Activated B cell treated with CpG ODN at 0.5 μM for 24 hours (primary cell): ENCODE measurements around the gene TNFRSF14. TPM values are rescaled to one million over a fixed set of nuclear protein-coding genes. Genes with fewer than 3 reads are reported as not detected.
A peak's percentile ranks its signal among the peaks of the same experiment; 100 is the strongest.

Experiments used
- ATAC-seq: fragments of 200-7000 bp; cut with Tn5 transposase; one replicate; pipeline ENCODE4 v1.10.0; 2021; ENCODE audit warnings: low read depth, mild to moderate bottlenecking, moderate library complexity
- CTCF ChIA-PET: fragments of 350-600 bp; sonication (Branson Sonifier 250); formaldehyde crosslinking; loops from one replicate; lab custom pipeline; 2021; ENCODE audit warnings: antibody characterized with exemption; lab: Charles Lee
- POLR2A ChIA-PET: fragments of 350-600 bp; sonication (Branson Sonifier 250); formaldehyde crosslinking; loops from one replicate; lab custom pipeline; 2021; ENCODE audit warnings: antibody characterized with exemption; lab: Charles Lee
- DNase-seq: peaks from one replicate; pipeline ENCODE4 v3.0.0; 2022
- H3K27ac Mint-ChIP-seq: one replicate; pipeline ENCODE4 v1.8.0; 2020; ENCODE audit warnings: mixed read lengths
- H3K27me3 Mint-ChIP-seq: one replicate; pipeline ENCODE4 v1.8.0; 2021; ENCODE audit warnings: mixed read lengths
- H3K36me3 Mint-ChIP-seq: one replicate; pipeline ENCODE4 v1.8.0; 2021; ENCODE audit warnings: low read depth, mixed read lengths
- H3K4me1 Mint-ChIP-seq: one replicate; pipeline ENCODE4 v1.8.0; 2021; ENCODE audit warnings: mixed read lengths
- H3K4me3 Mint-ChIP-seq: one replicate; pipeline ENCODE4 v1.8.0; 2020; ENCODE audit warnings: mild to moderate bottlenecking, mixed read lengths
- H3K9me3 Mint-ChIP-seq: one replicate; pipeline ENCODE4 v1.8.0; 2020; ENCODE audit warnings: mixed read lengths
- intact Hi-C: fragments of 100-400 bp; cut with micrococcal nuclease; formaldehyde crosslinking; loops from one replicate; pipeline ENCODE4 v1.15.1; 2024
- total RNA-seq: library from RNA; stranded (reverse); gene quantifications from 2 replicates; pipeline ENCODE4 v1.2.3, GENCODE V29; 2022
- TF ChIP-seq, protein P1 (sequence below): fragments of 200-600 bp; IDR thresholded peaks from one replicate; pipeline ENCODE4 v1.8.0; 2022; ENCODE audit warnings: antibody characterized with exemption, mild to moderate bottlenecking

Gene TNFRSF14
- total RNA-seq, 1 donor from 2014 or later, result 148 TPM

DNA sequence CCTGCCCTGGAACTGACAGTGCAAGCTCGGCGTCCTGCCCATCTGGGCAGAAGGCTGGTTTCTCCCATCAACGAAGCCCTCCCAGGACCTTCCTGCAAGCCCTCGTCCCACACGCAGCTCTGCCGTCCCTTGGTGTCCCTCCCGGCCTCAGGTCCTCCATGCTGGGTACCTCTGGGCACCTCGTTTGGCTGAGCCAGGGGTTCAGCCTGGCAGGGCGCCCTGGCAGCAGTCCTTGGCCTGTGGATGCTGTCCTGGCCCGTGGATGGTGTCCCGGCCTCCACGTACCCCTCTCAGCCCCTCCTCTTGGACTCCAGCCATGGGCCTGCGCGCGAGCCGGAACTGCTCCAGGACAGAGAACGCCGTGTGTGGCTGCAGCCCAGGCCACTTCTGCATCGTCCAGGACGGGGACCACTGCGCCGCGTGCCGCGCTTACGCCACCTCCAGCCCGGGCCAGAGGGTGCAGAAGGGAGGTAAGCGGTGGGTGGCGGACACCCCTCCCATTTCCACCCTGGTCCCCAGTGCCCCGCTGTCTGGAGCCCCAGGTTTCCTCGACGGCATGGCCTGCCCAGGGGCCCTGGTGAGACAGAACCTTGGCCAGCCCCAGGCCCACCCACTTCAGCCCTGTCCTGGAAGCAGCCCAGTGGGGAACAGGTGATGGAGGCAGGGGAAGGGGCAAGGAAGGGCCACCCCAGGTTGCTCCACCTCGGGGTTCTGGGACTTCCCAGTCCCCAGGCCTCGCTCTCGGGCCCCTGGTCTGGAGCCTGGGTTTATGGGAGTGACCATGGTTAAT lies 3.5 kb downstream of the TNFRSF14 start:
- no peak for ATAC-seq
- Mint-ChIP-seq H3K36me3 (peaks cover 45% of the 10 kb centered on the region), H3K9me3 (no peaks in the 10 kb centered on the region), H3K27ac (no peak overlapping the region), H3K4me1 (peaks cover 38% of the 10 kb centered on the region), H3K4me3 (no peak overlapping the region), H3K27me3 (no peaks in the 10 kb centered on the region)
- TF ChIP-seq, protein P1, sequence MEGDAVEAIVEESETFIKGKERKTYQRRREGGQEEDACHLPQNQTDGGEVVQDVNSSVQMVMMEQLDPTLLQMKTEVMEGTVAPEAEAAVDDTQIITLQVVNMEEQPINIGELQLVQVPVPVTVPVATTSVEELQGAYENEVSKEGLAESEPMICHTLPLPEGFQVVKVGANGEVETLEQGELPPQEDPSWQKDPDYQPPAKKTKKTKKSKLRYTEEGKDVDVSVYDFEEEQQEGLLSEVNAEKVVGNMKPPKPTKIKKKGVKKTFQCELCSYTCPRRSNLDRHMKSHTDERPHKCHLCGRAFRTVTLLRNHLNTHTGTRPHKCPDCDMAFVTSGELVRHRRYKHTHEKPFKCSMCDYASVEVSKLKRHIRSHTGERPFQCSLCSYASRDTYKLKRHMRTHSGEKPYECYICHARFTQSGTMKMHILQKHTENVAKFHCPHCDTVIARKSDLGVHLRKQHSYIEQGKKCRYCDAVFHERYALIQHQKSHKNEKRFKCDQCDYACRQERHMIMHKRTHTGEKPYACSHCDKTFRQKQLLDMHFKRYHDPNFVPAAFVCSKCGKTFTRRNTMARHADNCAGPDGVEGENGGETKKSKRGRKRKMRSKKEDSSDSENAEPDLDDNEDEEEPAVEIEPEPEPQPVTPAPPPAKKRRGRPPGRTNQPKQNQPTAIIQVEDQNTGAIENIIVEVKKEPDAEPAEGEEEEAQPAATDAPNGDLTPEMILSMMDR, result no peak
- no peak for DNase-seq
- intact Hi-C loops, result no loop called here
- CTCF ChIA-PET, result interaction anchor here (2.2 kb wide), 1 partner anchor 25 kb away, joined by 11 read pairs; no protein-coding TSS in a partner anchor
- POLR2A ChIA-PET, result interaction anchor here (0.5 to 5.6 kb wide), 5 partner anchors 12 to 364 kb away, joined by 3 to 224 read pairs (median 4); partner anchors contain the start of gene PRXL2B

DNA sequence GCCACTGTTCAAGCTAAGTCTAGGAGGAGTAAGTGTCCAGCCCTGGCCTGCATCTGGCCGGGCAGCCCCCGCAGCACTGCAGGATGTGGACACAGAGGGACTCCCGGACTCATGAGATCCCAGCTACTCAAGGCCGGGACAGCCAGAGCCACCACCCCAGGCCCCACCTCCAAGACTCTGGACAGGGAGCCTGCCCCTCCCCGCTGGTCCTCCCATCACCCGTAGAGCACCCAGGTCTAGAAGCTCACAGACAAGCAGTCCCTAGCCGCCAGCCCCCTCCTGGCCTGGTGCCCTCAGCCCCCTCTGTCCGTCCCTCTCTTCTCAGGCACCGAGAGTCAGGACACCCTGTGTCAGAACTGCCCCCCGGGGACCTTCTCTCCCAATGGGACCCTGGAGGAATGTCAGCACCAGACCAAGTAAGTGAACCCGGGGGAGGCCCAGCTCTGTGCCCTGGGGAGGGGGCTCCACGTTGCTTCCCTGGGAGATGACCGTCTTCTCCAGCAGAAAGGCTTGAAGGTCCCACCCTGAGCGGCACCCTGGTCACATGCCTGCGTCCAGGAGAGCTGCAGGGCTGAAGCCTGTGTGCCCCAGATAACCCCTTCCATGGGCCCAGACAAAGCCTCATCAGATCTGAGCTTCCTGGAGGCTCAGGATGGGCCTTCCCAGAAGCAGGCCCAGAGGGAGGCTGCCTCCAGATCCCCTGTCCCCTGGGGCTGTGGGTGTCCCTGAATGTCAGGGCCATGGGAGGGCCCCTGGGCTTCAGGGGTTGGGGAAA lies 4.3 kb downstream of the TNFRSF14 start:
- no peak for DNase-seq
- ChIA-PET POLR2A (interaction anchor here (0.5 to 2.4 kb wide), 4 partner anchors 13 to 364 kb away, joined by 4 to 23 read pairs (median 4); no protein-coding TSS in a partner anchor), CTCF (interaction anchor here (1.4 to 2.2 kb wide), 2 partner anchors 25 to 32 kb away, joined by 3 to 11 read pairs; no protein-coding TSS in a partner anchor)
- peaks cover 45% of the 10 kb centered on the region for H3K36me3 Mint-ChIP-seq
- H3K9me3 Mint-ChIP-seq, result no peaks in the 10 kb centered on the region
- intact Hi-C loops, result no loop called here
- no peak overlapping the region for H3K27ac Mint-ChIP-seq
- peaks cover 31% of the 10 kb centered on the region for H3K4me1 Mint-ChIP-seq
- no peak for ATAC-seq
- H3K4me3 Mint-ChIP-seq, result no peak overlapping the region
- H3K27me3 Mint-ChIP-seq, result no peaks in the 10 kb centered on the region
- TF ChIP-seq, protein P1, result no peak

DNA sequence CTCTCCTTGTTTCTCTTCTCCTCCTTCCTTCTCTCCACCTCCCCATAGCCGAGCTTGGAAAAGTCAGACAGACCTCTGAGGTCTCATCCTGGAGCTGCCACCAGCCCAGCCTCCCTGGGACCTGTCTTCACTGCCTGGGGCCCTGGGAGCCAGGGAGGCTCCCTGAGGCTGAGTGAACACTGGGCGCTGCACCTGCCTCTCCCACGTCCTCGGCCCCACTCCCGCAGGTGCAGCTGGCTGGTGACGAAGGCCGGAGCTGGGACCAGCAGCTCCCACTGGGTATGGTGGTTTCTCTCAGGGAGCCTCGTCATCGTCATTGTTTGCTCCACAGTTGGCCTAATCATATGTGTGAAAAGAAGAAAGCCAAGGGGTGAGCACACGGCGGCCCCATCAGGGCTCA lies 5.3 kb downstream of the TNFRSF14 start:
- no peaks in the 10 kb centered on the region for H3K27me3 Mint-ChIP-seq
- no peaks in the 10 kb centered on the region for H3K9me3 Mint-ChIP-seq
- peak overlapping the region; percentile 13 for H3K27ac Mint-ChIP-seq
- H3K36me3 Mint-ChIP-seq, result peaks cover 40% of the 10 kb centered on the region
- POLR2A ChIA-PET, result interaction anchor here (1.0 to 2.4 kb wide), 6 partner anchors 13 to 24 kb away, joined by 4 to 23 read pairs (median 5); no protein-coding TSS in a partner anchor
- H3K4me1 Mint-ChIP-seq, result peaks cover 23% of the 10 kb centered on the region
- no peak for DNase-seq
- CTCF ChIA-PET, result interaction anchor here (0.6 to 2.2 kb wide), 7 partner anchors 14 to 95 kb away, joined by 3 to 11 read pairs (median 3); no protein-coding TSS in a partner anchor
- no peak for ATAC-seq
- intact Hi-C loops, result no loop called here
- H3K4me3 Mint-ChIP-seq, result no peak overlapping the region
- TF ChIP-seq, protein P1, result no peak

DNA sequence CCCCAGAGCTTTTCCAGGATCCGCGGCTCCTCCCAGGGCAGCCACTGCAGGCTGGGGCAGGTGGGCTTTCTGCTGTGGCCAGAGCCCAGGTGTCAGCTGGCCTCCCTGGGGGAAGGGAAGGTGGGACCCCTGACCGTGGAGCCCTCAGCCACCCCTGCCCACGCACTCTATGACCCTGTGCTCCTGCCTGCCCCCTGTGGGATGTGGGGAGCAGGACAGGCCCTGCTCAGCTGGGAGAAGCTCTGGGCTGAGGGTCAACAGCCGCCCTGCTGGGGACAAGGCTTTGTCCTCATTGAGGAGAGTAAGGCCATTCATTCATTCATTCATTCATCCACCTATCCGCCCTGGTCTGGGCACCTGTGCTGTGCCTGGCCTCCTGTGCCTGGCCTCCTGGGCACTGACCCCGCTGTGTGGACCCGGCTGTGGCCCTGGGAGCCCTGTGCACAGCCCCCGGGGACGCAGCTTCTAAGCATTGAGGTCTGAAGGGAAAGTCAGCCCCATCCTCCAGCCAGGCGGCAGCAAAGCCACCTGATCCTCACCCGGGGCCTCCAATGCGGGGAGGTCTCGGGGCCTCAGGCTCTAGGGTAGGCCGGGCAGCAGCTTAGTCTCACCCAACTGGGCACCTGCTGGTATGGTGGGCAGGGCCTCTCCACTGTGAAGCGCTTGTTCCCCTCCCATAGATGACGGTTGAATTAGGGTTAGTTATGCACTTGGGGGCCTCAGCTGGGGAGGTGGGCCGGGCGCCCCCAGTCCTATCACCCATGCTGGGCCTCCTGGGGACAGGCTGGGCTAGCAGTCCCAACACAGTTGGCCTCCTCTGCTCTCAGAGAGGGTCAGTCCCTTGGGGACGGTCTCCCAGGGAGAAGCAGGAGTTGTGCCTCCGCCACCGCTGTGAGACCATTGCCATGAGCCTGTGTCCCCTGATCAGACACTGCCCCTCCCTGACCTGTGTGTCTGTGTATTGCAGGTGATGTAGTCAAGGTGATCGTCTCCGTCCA lies 6.0 kb downstream of the TNFRSF14 start:
- TF ChIP-seq, protein P1, result no peak
- no peak for DNase-seq
- Mint-ChIP-seq H3K36me3 (peaks cover 37% of the 10 kb centered on the region), H3K9me3 (no peaks in the 10 kb centered on the region), H3K4me1 (peaks cover 18% of the 10 kb centered on the region), H3K4me3 (no peak overlapping the region), H3K27ac (no peak overlapping the region), H3K27me3 (no peaks in the 10 kb centered on the region)
- ATAC-seq, result peak; percentile 64
- CTCF ChIA-PET, result interaction anchor here (0.6 to 2.2 kb wide), 7 partner anchors 15 to 96 kb away, joined by 3 to 11 read pairs (median 3); no protein-coding TSS in a partner anchor
- POLR2A ChIA-PET, result interaction anchor here (1.0 to 2.4 kb wide), 5 partner anchors 14 to 23 kb away, joined by 4 to 23 read pairs (median 6); no protein-coding TSS in a partner anchor
- intact Hi-C loops, result no loop called here
